GM19099 (cell line): Measurements from ENCODE around the gene SART3.

ENCODE experiments used
- POLR2A ChIP-seq: IDR thresholded peaks from 3 replicates; pipeline ENCODE4 v1.6.1; 2011; ENCODE audit warnings: low read depth; ENCODE audit not compliant: insufficient read length; ENCODE audit errors: extremely low read depth

SART3 gene

GRCh38 chr12:108563804-108564151 lies 2.8 kb upstream of the SART3 start:
- TF ChIP-seq POLR2A = no peak

- TF ChIP-seq POLR2A = peak; percentile 70
Observed at GRCh38 chr12:108563136-108563803, 2.3 kb upstream of the SART3 start.

GRCh38 chr12:108562348-108563135 lies 1.6 kb upstream of the SART3 start, which contains the start of gene ISCU:
Gene ISCU, plus strand, starts transcription at chr12:108562596. Its CDS starts 27 bp downstream, at chr12:108562623.
- TF ChIP-seq POLR2A = peak; percentile 92

GRCh38 chr12:108561852-108562347 lies 927 bp upstream of the SART3 start:
- TF ChIP-seq POLR2A = no peak

- no peak for TF ChIP-seq POLR2A
Observed at GRCh38 chr12:108560321-108560721, 652 bp downstream of the SART3 start.

- TF ChIP-seq POLR2A = no peak
Observed at GRCh38 chr12:108559748-108560147, 1.2 kb downstream of the SART3 start.

GRCh38 chr12:108559007-108559655 lies 1.8 kb downstream of the SART3 start:
- no peak for TF ChIP-seq POLR2A

GRCh38 chr12:108553799-108554198 lies 7.2 kb downstream of the SART3 start:
- no peak for TF ChIP-seq POLR2A

GRCh38 chr12:108551535-108551934 lies 9.4 kb downstream of the SART3 start:
- no peak for TF ChIP-seq POLR2A

GRCh38 chr12:108548954-108549521 lies 11.9 kb downstream of the SART3 start:
- no peak for TF ChIP-seq POLR2A

GRCh38 chr12:108547686-108548085 lies 13.3 kb downstream of the SART3 start:
- no peak for TF ChIP-seq POLR2A

- no peak for TF ChIP-seq POLR2A
Observed at GRCh38 chr12:108543652-108544051, 17.3 kb downstream of the SART3 start.

- TF ChIP-seq POLR2A = no peak
Observed at GRCh38 chr12:108542320-108542719, 18.7 kb downstream of the SART3 start.

- TF ChIP-seq POLR2A = no peak
Observed at GRCh38 chr12:108538616-108539195, 22.3 kb downstream of the SART3 start.

GRCh38 chr12:108538146-108538545 lies 22.8 kb downstream of the SART3 start:
- TF ChIP-seq POLR2A = no peak
